HEK293T (cell line): ENCODE measurements around the gene ACTRT2.

Experiments
- ARNT ChIP-seq: fragments of 450-650 bp; IDR thresholded peaks from 2 replicates; pipeline ENCODE4 v1.6.1; 2017; ENCODE audit warnings: mild to moderate bottlenecking
- BHLHE40 ChIP-seq: fragments of 450-650 bp; IDR thresholded peaks from 2 replicates; pipeline ENCODE4 v1.6.1; 2016; ENCODE audit warnings: mild to moderate bottlenecking, moderate library complexity, borderline replicate concordance
- CTBP1 ChIP-seq: fragments of 450-650 bp; IDR thresholded peaks from 2 replicates; pipeline ENCODE4 v1.6.1; 2016; ENCODE audit warnings: borderline replicate concordance
- ELF4 ChIP-seq: fragments of 450-650 bp; IDR thresholded peaks from 2 replicates; pipeline ENCODE4 v1.6.1; 2017; ENCODE audit warnings: antibody characterized with exemption
- FOXA1 ChIP-seq: fragments of 450-650 bp; IDR thresholded peaks from 2 replicates; pipeline ENCODE4 v1.6.1; 2016; ENCODE audit warnings: mild to moderate bottlenecking
- FOXM1 ChIP-seq: fragments of 450-650 bp; IDR thresholded peaks from 2 replicates; pipeline ENCODE4 v1.6.1; 2017; ENCODE audit warnings: mild to moderate bottlenecking, borderline replicate concordance
- HDGF ChIP-seq: fragments of 450-650 bp; IDR thresholded peaks from 2 replicates; pipeline ENCODE4 v1.6.1; 2017; ENCODE audit warnings: antibody characterized with exemption, borderline replicate concordance
- NFRKB ChIP-seq: fragments of 450-650 bp; IDR thresholded peaks from 2 replicates; pipeline ENCODE4 v1.6.1; 2016; ENCODE audit warnings: mild to moderate bottlenecking, moderate library complexity
- PKNOX1 ChIP-seq: fragments of 450-650 bp; IDR thresholded peaks from 2 replicates; pipeline ENCODE4 v1.6.1; 2016
- SP1 ChIP-seq: fragments of 450-650 bp; IDR thresholded peaks from 2 replicates; pipeline ENCODE4 v1.6.1; 2017
- SUZ12 ChIP-seq: fragments of 450-650 bp; IDR thresholded peaks from 2 replicates; pipeline ENCODE4 v1.6.1; 2016; ENCODE audit warnings: mild to moderate bottlenecking
- TARDBP ChIP-seq: fragments of 450-650 bp; IDR thresholded peaks from 2 replicates; pipeline ENCODE4 v1.6.1; 2016

GRCh38 chr1:2989976-2990375, 31.3 kb upstream of the ACTRT2 start:
- TF ChIP-seq HDGF (no peak), NFRKB (no peak), ELF4 (no peak), CTBP1 (no peak), SP1 (no peak), ARNT (no peak), FOXM1 (no peak), PKNOX1 (no peak), BHLHE40 (no peak), TARDBP (no peak), FOXA1 (no peak), SUZ12 (no peak)
